H1 (cell line): ENCODE measurements around the gene C9orf152. TPM values are rescaled to one million over a fixed set of nuclear protein-coding genes. Genes with fewer than 3 reads are reported as not detected.

Experiments
- CTCF ChIA-PET: fragments of 300-600 bp; sonication (Branson Sonifier 250); formaldehyde crosslinking; loops from one replicate; lab custom pipeline; 2021; ENCODE audit not compliant: partially characterized antibody; lab: Charles Lee
- POLR2A ChIA-PET: fragments of 300-600 bp; sonication (Branson Sonifier 250); formaldehyde crosslinking; loops from one replicate; lab custom pipeline; 2021; ENCODE audit warnings: inconsistent platforms; ENCODE audit not compliant: partially characterized antibody; lab: Charles Lee
- DNase-seq, 2 experiments: peaks; one replicate each; pipeline versions ENCODE4 v3.0.0 to v3.0.0-alpha.2; 2010 to 2022; ENCODE audit warnings: low spot score in 2 of 2, low read depth in 1 of 2, mixed read lengths in 1 of 2
- FAIRE-seq: peaks from 2 replicates; lab custom pipeline; 2011; peaks lifted over from hg19 to GRCh38; lab: Jason Lieb, UNC
- H2AFZ ChIP-seq: 2 replicates; pipeline ENCODE4 v1.8.1; 2012; ENCODE audit warnings: low read length, inconsistent platforms
- H2AK5ac ChIP-seq: 2 replicates; pipeline ENCODE4 v1.6.1; 2013; ENCODE audit warnings: low read depth, low read length
- H2BK120ac ChIP-seq: replicated peaks from 2 replicates; pipeline ENCODE3; 2013; ENCODE audit warnings: low read depth, low read length, inconsistent platforms
- H2BK12ac ChIP-seq: 2 replicates; pipeline ENCODE4 v1.6.1; 2013; ENCODE audit warnings: low read depth, low read length
- H2BK15ac ChIP-seq: 2 replicates; pipeline ENCODE4 v1.6.1; 2013; ENCODE audit warnings: low read length
- H2BK20ac ChIP-seq: 2 replicates; pipeline ENCODE4 v1.6.1; 2013; ENCODE audit warnings: low read length
- H2BK5ac ChIP-seq: 2 replicates; pipeline ENCODE4 v1.6.1; 2013; ENCODE audit warnings: low read depth, low read length
- H3K14ac ChIP-seq: 2 replicates; pipeline ENCODE4 v1.6.1; 2013; ENCODE audit warnings: inconsistent platforms; ENCODE audit not compliant: insufficient read length
- H3K18ac ChIP-seq: 2 replicates; pipeline ENCODE4 v1.6.1; 2013; ENCODE audit warnings: low read length; ENCODE audit errors: extremely low read depth
- H3K23ac ChIP-seq: 2 replicates; pipeline ENCODE4 v1.6.1; 2013; ENCODE audit warnings: inconsistent platforms; ENCODE audit not compliant: insufficient read length
- H3K23me2 ChIP-seq: 2 replicates; pipeline ENCODE4 v1.6.1; 2013; ENCODE audit warnings: low read depth, low read length
- H3K27ac ChIP-seq: 2 replicates; pipeline ENCODE4 v1.6.1; 2011; ENCODE audit warnings: low read depth, low read length, inconsistent platforms
- H3K27me3 ChIP-seq, 4 experiments: replicated peaks in 1 of 4; 1 replicate in 1 of 4; 2 replicates in 3 of 4; pipeline versions ENCODE4 v1.6.1 to v1.8.1; 2011 to 2013; ENCODE audit warnings: low read length in 3 of 4, mild to moderate bottlenecking in 3 of 4, inconsistent platforms in 2 of 4, mixed read lengths in 2 of 4, moderate library complexity in 1 of 4; ENCODE audit not compliant: control insufficient read depth in 3 of 4, insufficient read depth in 3 of 4; ENCODE audit errors: extremely low read depth in 1 of 4
- H3K36me3 ChIP-seq, 4 experiments: 2 replicates each; pipeline versions ENCODE4 v1.6.1 to v1.8.1; 2011 to 2013; ENCODE audit warnings: mild to moderate bottlenecking in 4 of 4, low read length in 3 of 4, moderate library complexity in 2 of 4, control low read depth in 1 of 4, inconsistent platforms in 1 of 4; ENCODE audit not compliant: insufficient read depth in 4 of 4, control insufficient read depth in 2 of 4
- H3K4ac ChIP-seq: replicated peaks from 2 replicates; pipeline ENCODE3; 2013; ENCODE audit warnings: low read length, low read depth, mixed read lengths, inconsistent platforms; ENCODE audit not compliant: insufficient read length
- H3K4me1 ChIP-seq, 4 experiments: replicated peaks in 1 of 4; 1 replicate in 1 of 4; 2 replicates in 3 of 4; pipeline versions ENCODE4 v1.6.1 to v1.8.1; 2011 to 2013; ENCODE audit warnings: low read length in 3 of 4, inconsistent platforms in 2 of 4, mixed read lengths in 1 of 4; ENCODE audit not compliant: insufficient read depth in 4 of 4, control insufficient read depth in 3 of 4
- H3K4me2 ChIP-seq, 2 experiments: 2 replicates each; pipeline versions ENCODE4 v1.6.1 to v1.8.1; 2011 to 2013; ENCODE audit warnings: low read depth in 2 of 2, low read length in 2 of 2, control low read depth in 1 of 2, inconsistent platforms in 1 of 2, mild to moderate bottlenecking in 1 of 2; ENCODE audit not compliant: insufficient read depth in 1 of 2
- H3K4me3 ChIP-seq, 4 experiments: fragments of 200-600, 300-600 bp in 1 of 4; sonication (generic), shearing (Covaris generic), sonication (Bioruptor Twin) in 1 of 4; 2 replicates each; pipeline versions ENCODE4 v1.5.1 to v1.8.1; 2011 to 2016; ENCODE audit warnings: low read length in 4 of 4, low read depth in 3 of 4, control low read depth in 2 of 4, inconsistent platforms in 2 of 4, mild to moderate bottlenecking in 2 of 4, mixed read lengths in 1 of 4, moderate library complexity in 1 of 4; ENCODE audit not compliant: insufficient read depth in 2 of 4; ENCODE audit errors: extremely low read depth in 1 of 4
- H3K56ac ChIP-seq: replicated peaks from 2 replicates; pipeline ENCODE3; 2013; ENCODE audit warnings: low read depth, mild to moderate bottlenecking, mixed read lengths, low read length, inconsistent platforms; ENCODE audit not compliant: insufficient read length
- H3K79me1 ChIP-seq: 2 replicates; pipeline ENCODE4 v1.6.1; 2013; ENCODE audit warnings: low read depth, low read length, control low read depth
- H3K79me2 ChIP-seq, 2 experiments: 2 replicates each; pipeline versions ENCODE4 v1.6.1 to v1.8.1; 2012 to 2013; ENCODE audit warnings: low read length in 2 of 2, mild to moderate bottlenecking in 2 of 2, inconsistent platforms in 1 of 2; ENCODE audit not compliant: insufficient read depth in 2 of 2, control insufficient read depth in 1 of 2
- H3K9ac ChIP-seq, 4 experiments: replicated peaks in 1 of 4; 1 replicate in 1 of 4; 2 replicates in 3 of 4; pipeline versions ENCODE4 v1.6.1 to v1.8.1; 2011 to 2013; ENCODE audit warnings: low read depth in 3 of 4, low read length in 3 of 4, control low read depth in 2 of 4, mild to moderate bottlenecking in 2 of 4, moderate library complexity in 2 of 4, inconsistent platforms in 1 of 4; ENCODE audit errors: extremely low read depth in 1 of 4
- H3K9me3 ChIP-seq, 2 experiments: 2 replicates each; pipeline versions ENCODE4 v1.6.1 to v1.8.1; 2012 to 2013; ENCODE audit warnings: mild to moderate bottlenecking in 2 of 2, moderate library complexity in 2 of 2, control low read depth in 1 of 2, inconsistent platforms in 1 of 2, low read depth in 1 of 2, low read length in 1 of 2, mixed read lengths in 1 of 2; ENCODE audit not compliant: insufficient read depth in 2 of 2
- H4K20me1 ChIP-seq, 2 experiments: replicated peaks in 1 of 2; 2 replicates each; pipeline versions ENCODE3 to v1.8.1; 2011 to 2013; ENCODE audit warnings: inconsistent platforms in 2 of 2, low read length in 2 of 2, mild to moderate bottlenecking in 1 of 2; ENCODE audit not compliant: insufficient read depth in 2 of 2, control insufficient read depth in 1 of 2
- H4K5ac ChIP-seq: 2 replicates; pipeline ENCODE4 v1.6.1; 2013; ENCODE audit warnings: low read length, low read depth, mixed read lengths, inconsistent platforms; ENCODE audit not compliant: insufficient read length
- H4K8ac ChIP-seq: 2 replicates; pipeline ENCODE4 v1.8.0; 2013; ENCODE audit warnings: mild to moderate bottlenecking, moderate library complexity, low read length, inconsistent platforms; ENCODE audit not compliant: insufficient read depth; ENCODE audit errors: extremely low read depth
- H4K91ac ChIP-seq: replicated peaks from 2 replicates; pipeline ENCODE3; 2013; ENCODE audit warnings: low read length, mixed read lengths, inconsistent platforms; ENCODE audit not compliant: insufficient read length
- ATF3 ChIP-seq: IDR thresholded peaks from 2 replicates; pipeline ENCODE4 v1.6.1; 2011; ENCODE audit warnings: low read depth, mild to moderate bottlenecking, low read length; ENCODE audit not compliant: insufficient read depth
- CBX8 ChIP-seq: fragments of 300-800, 300-1000 bp; sonication (generic); IDR thresholded peaks from 2 replicates; pipeline ENCODE4 v1.7.1; 2016; ENCODE audit warnings: low read depth, low read length, borderline replicate concordance
- CREB1 ChIP-seq: IDR thresholded peaks from 2 replicates; pipeline ENCODE4 v1.6.1; 2012; ENCODE audit warnings: inconsistent platforms
- KDM5A ChIP-seq: fragments of 200-600 bp; IDR thresholded peaks from 2 replicates; pipeline ENCODE4 v1.7.1; 2012; ENCODE audit warnings: mild to moderate bottlenecking, low read length, inconsistent platforms, mixed read lengths
- TCF12 ChIP-seq: IDR thresholded peaks from 2 replicates; pipeline ENCODE4 v1.6.1; 2011; ENCODE audit warnings: low read depth, mild to moderate bottlenecking, low read length
- WGBS, 2 experiments: shearing (Covaris generic) in 1 of 2; methylation state at CpG; one replicate each; pipeline versions ENCODE4 v1.1.6 to v1.1.7; 2013 to 2015; ENCODE audit warnings: low lambda C conversion rate in 2 of 2, mixed read lengths in 2 of 2, inconsistent platforms in 1 of 2, low coverage in 1 of 2, missing lambda C conversion rate in 1 of 2; ENCODE audit not compliant: insufficient replicate concordance in 2 of 2, insufficient coverage in 1 of 2, insufficient read length in 1 of 2; ENCODE audit errors: extremely low coverage in 1 of 2, missing lambda C conversion rate in 1 of 2; 5-methylcytosine and 5-hydroxymethylcytosine counted together
- polyA plus RNA-seq, 7 experiments: library from polyadenylated mRNA; depleted of rRNA in 3 of 7; stranded (reverse) in 5 of 7; unstranded in 2 of 7; fragments of >200 nt in 5 of 7; fragments of 200-250 nt in 2 of 7; gene quantifications; 1 replicate in 5 of 7; 2 replicates in 1 of 7; 4 replicates in 1 of 7; pipeline versions ENCODE4 v1.2.1 to v1.2.3, GENCODE V29; 2011 to 2013; ENCODE audit warnings: missing spikeins in 2 of 7, mixed read lengths in 2 of 7
- total RNA-seq: library from RNA; stranded (reverse); fragmentation: NEBNext Ultra II Directional; extraction: Animal tissue kit (Norgen Biotek cat#: 25700); gene quantifications from 2 replicates; pipeline ENCODE4 v1.2.1, GENCODE V29; 2021

The C9orf152 gene
- total and polyA plus RNA-seq, 2 of the 8 experiments (the other 6 are each of a cell fraction or from before 2014, with no cell fraction given): not detected

DNA sequence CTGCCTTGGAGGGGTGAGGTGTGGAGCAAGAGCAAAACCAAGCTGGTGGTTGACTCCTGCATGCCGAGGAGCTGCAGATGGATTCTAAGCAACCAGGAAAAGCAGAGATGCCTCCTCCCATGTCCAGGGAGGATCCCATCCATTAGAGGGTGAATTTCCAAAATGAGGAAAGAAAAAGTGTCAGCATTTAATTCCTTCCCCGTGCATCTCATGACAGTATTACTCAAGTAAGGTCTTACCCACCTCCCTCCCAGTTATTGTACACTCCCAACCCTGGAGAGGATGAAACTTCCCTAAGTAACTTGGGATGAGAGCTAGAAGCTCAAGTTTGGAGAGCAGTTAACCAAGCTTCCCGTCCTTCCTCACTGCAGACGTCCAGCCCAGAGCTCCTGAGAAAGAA is 19.9 kb downstream of the C9orf152 start:
- WGBS, 2 experiments: 66% methylated on average over 4 of the region's 4 CpGs; no CpG with 5 or more reads in 1 of the 2 experiments
- no peaks in the 10 kb centered on the region for H3K79me2 ChIP-seq
- no peak overlapping the region for H3K27ac ChIP-seq
- DNase-seq (no peak), FAIRE-seq (no peak)
- ChIA-PET CTCF (interaction anchor here (0.6 to 9.1 kb wide), 5 partner anchors 9 to 1603 kb away, joined by 3 to 166 read pairs (median 5); no protein-coding TSS in a partner anchor), POLR2A (interaction anchor here (1.7 kb wide), 1 partner anchor 68 kb away, joined by 7 read pairs; the partner anchor contains the start of gene TXN)
- no peak overlapping the region for H4K8ac ChIP-seq
- no peak overlapping the region for H2AFZ ChIP-seq
- H3K23me2 ChIP-seq: no peaks in the 10 kb centered on the region
- no peak overlapping the region for H4K5ac ChIP-seq
- H2BK15ac ChIP-seq: no peak overlapping the region
- no peak overlapping the region for H2BK5ac ChIP-seq
- H3K23ac ChIP-seq: no peak overlapping the region
- no peaks in the 10 kb centered on the region for H4K20me1 ChIP-seq
- no peak overlapping the region for H3K4me2 ChIP-seq
- H2BK120ac ChIP-seq: no peak overlapping the region
- H2BK12ac ChIP-seq: no peak overlapping the region
- no peak overlapping the region for H3K18ac ChIP-seq
- no peaks in the 10 kb centered on the region for H3K36me3 ChIP-seq
- no peak overlapping the region for H2AK5ac ChIP-seq
- no peak overlapping the region for H3K9ac ChIP-seq
- H3K79me1 ChIP-seq: no peaks in the 10 kb centered on the region
- H2BK20ac ChIP-seq: no peak overlapping the region
- no peaks in the 10 kb centered on the region for H3K4me1 ChIP-seq
- no peaks in the 10 kb centered on the region for H3K27me3 ChIP-seq
- no peak overlapping the region for H3K14ac ChIP-seq
- no peak overlapping the region for H3K4me3 ChIP-seq
- no peak overlapping the region for H3K56ac ChIP-seq
- H3K9me3 ChIP-seq: no peaks in the 10 kb centered on the region
- no peak overlapping the region for H4K91ac ChIP-seq
- TF ChIP-seq ATF3 (no peak), TCF12 (no peak), CREB1 (no peak), KDM5A (no peak), CBX8 (no peak)
- no peak overlapping the region for H3K4ac ChIP-seq
